NCI-H128 (cell line): Measurements from ENCODE around the gene CSTF1.

Source experiments
- DNase-seq: peaks from one replicate; lab custom pipeline; 2025; ENCODE audit not compliant: unreplicated experiment; lab: John Stamatoyannopoulos, UW

CSTF1 gene

GRCh38 chr20:56449459-56449858, 57.0 kb downstream of the CSTF1 start:
- no peak for DNase-seq

GRCh38 chr20:56451056-56451765, 58.8 kb downstream of the CSTF1 start:
- no peak for DNase-seq

DNA sequence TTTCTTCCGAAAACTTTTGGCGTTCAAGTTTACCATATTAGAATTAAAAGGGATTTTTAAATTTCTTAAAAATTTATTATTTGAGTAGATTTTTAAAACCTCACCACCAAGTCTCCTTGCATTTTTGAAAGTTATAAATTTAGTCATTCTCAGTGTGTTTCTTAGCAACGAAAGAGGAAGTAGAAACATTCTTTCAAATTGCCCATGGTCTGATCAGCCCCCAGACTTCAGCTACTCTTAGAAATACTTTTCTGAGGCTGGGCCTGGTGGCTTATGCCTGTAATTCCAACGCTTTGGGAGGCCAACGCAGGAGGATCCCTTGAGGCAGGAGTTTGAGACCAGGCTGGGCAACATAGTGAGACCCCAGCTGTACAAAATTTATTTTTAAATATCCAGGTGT, 60.9 kb downstream of the CSTF1 start:
- no peak for DNase-seq

GRCh38 chr20:56454754-56455153, 62.3 kb downstream of the CSTF1 start:
- no peak for DNase-seq
